Sciatic nerve (tissue), 2 donors: Measurements from ENCODE around the gene ITSN1. TPM values are rescaled to one million over a fixed set of nuclear protein-coding genes. Genes with fewer than 3 reads are reported as not detected.

Source experiments
- ATAC-seq: fragments of 200-7000 bp; cut with Tn5 transposase; one replicate; pipeline ENCODE4 v1.9.1; 2020; ENCODE audit warnings: mild to moderate bottlenecking, moderate library complexity
- DNase-seq: peaks from one replicate; pipeline ENCODE4 v3.0.0-alpha.2; 2020; ENCODE audit warnings: low spot score
- intact Hi-C: fragments of 100-400 bp; cut with DNase I; formaldehyde crosslinking; loops from one replicate; pipeline ENCODE4 v1.14.2; 2022
- total RNA-seq: library from RNA; stranded (reverse); fragmentation: NEBNext Ultra II Directional; extraction: Animal tissue kit (Norgen Biotek cat#: 25700); gene quantifications from one replicate; pipeline ENCODE4 v1.2.1, GENCODE V29; 2021
- donor health status: DM: no; HTN: no; CAD: no.
- donor health status: DM: no; HTN: no; CAD: no.

ITSN1 gene
- total RNA-seq, 1 donor from 2014 or later: 88.8 TPM

DNA sequence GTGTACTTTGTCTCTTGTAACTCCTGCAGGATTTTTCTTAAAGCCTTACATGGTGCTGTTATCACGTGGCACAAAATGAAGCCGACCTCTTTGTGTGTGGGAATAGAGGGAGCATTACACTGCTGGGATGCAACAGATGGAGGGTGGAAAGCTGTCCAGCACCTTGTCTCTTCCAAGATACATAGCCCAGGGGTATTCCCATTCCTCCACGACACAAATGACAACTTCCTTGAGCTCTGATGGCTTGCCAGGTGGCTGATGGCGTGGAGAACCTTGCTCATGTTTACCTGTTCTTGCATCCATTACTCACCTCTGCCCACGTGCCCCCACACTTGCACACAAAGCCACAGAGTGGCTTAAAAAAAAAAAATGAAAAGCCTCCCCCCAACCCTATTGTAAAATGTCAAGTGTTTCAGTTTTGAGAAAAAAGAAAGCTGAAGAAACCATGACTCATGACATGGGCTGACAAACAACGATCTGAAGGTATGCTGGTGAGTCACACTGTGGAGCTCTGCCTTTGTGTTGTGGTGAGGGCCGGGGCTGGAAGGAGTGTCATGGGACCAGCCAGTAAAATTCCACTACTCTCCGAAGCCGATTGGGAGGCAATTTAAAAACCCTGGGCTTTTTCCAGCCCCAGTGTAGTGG lies 305.3 kb downstream of the ITSN1 start:
- ATAC-seq (peak; percentile 97), DNase-seq (peak; percentile 81)
- intact Hi-C loops: no loop called here

DNA sequence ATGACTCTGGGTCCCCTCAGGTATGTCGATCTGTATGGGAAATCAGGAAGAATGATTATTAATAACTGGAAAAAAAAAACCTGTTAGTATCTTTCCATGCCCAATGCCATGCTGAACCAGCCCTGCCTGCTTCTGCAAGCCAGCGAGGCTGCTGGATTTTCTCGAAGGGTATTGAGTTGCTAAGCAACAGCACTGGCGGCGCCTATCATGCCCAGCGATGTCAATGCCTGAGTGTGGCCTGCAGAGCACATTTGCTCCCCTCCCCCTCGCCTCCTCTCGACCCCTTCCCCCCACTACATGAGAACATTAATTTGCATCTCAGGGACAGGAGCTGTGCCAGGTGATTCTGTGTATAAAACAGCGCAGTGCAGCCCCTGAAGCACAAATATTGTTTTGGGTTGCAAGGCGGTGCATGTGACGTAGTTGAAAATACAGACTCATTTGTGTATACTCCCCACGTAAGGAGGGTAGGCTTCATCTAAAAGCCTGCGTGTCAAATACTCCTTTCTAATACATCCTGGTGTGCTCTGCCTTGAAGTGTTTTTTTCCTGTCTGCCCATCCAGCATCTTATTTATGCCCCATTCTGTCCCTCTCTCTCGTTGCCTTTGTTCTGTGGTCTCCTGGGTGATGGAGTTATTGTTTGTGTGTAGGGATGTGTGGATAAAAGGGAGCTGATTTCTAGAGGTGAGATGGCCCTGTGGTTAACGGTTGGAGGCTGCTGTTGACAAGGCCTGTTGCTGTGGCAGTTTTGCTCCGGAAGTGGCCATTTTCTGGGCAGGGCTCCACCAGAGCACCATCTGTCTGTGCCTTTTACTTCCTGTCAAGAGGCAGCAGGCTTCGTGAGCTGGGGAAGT lies 306.0 kb downstream of the ITSN1 start:
- ATAC-seq: peak; percentile 68
- intact Hi-C loops: no loop called here
- no peak for DNase-seq

DNA sequence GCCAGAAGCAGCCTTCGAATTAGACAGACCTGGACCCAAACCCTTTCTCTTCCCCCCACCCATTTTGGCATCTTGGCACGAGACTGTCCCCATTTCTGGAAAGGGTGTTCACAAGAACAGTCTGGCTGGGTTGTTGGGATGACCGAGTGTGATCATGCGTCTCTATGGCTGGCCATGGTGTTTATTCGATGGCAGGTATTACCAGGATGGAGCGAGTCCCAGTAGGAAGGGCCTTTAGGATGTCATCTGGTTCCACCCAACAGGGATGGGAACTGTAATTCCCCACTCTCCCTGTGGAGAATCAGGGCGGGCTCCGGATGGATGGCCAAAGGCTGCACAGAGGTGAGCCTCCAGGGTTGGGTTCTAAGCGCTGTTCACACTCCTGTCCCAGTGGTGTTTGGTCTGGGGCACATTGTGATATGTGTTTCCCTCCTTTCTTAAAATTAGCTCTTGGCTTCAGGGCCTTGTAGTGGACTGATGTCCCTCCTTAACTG lies 306.7 kb downstream of the ITSN1 start:
- DNase-seq (no peak), ATAC-seq (no peak)
- intact Hi-C loops: no loop called here

Other genes with a start within 250 kb of the ITSN1 start
- gene IFNGR2, start 239.1 kb upstream of the ITSN1 start, total RNA-seq: 70.1 TPM
- gene TMEM50B, start 162.5 kb upstream of the ITSN1 start, total RNA-seq: 60.9 TPM
- gene DNAJC28, start 150.8 kb upstream of the ITSN1 start, total RNA-seq: 2.2 TPM
- gene GART, start 100.4 kb upstream of the ITSN1 start, total RNA-seq: 63.0 TPM
- 375 TPM for gene SON, start 99.5 kb upstream of the ITSN1 start, total RNA-seq
- 15.3 TPM for gene DONSON, start 53.8 kb upstream of the ITSN1 start, total RNA-seq
- 59.2 TPM for gene CRYZL1, start 760 bp upstream of the ITSN1 start, total RNA-seq